ENCODE data around the gene KRT83. TPM values are rescaled to one million over a fixed set of nuclear protein-coding genes. Genes with fewer than 3 reads are reported as not detected.

Gene KRT83
- polyA plus RNA-seq, 3 donors = not detected

DNA sequence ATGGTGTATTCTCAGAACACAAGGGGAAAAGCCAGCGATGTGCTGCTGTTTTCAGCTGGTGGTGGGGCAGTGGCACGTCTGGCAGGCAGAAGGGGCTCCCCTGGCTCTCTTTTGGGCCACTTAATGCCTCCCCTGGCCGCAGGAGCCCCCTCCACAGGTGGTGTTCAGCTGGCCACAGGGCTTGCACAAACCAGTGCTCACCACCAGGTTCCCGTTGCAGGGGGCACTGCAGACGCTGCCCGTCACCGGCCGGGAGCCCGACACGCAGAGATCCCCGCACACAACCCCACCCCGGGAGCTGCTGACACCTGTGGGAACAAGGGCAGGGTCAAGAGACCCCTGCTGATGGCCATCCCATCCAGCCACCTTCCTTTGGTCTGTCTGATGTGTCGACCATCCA, 6.7 kb downstream of the KRT83 start:
- Histone ChIP-seq H4K20me1 (ENCODE audit: insufficient read depth, low read length) (no peaks in the 10 kb centered on the region), H3K27me3 (ENCODE audit: control insufficient read depth in 2 of 2, insufficient read depth in 2 of 2, low read length in 2 of 2) (peaks cover 12 to 32% of the 10 kb centered on the region in 2 donors), H2AFZ (ENCODE audit: insufficient read depth, low read depth, low read length, poor library complexity, severe bottlenecking) (no peak overlapping the region), H3K36me3 (replicated peaks in 1 of 2; ENCODE audit: control insufficient read depth in 1 of 2, insufficient read depth in 2 of 2, low read length in 2 of 2) (no peaks in the 10 kb centered on the region), H3K4me2 (replicated peaks; ENCODE audit: extremely low read depth, low read length, poor library complexity, severe bottlenecking) (no peak overlapping the region), H3K27ac (ENCODE audit: low read depth in 1 of 2, low read length in 2 of 2) (no peak overlapping the region), H3K79me2 (ENCODE audit: insufficient read depth, low read length) (no peaks in the 10 kb centered on the region), H3K9me3 (replicated peaks in 1 of 2; ENCODE audit: control insufficient read depth in 1 of 2, insufficient read depth in 1 of 2, low read length in 2 of 2) (no peaks in the 10 kb centered on the region), H3K4me3 (replicated peaks in 1 of 3; ENCODE audit: low read depth in 2 of 3, low read length in 3 of 3) (no peak overlapping the region), H3K4me1 (ENCODE audit: control insufficient read depth in 1 of 2, insufficient read depth in 2 of 2, low read length in 2 of 2) (no peaks in the 10 kb centered on the region), H3K9ac (ENCODE audit: insufficient read depth, low read length, poor library complexity, severe bottlenecking) (no peak overlapping the region)
- intact Hi-C loops (cut with micrococcal nuclease) = no loop called here
- 86% methylated on average over 12 of the region's 13 CpGs for WGBS (ENCODE audit: insufficient coverage)
- TF ChIP-seq, protein P1, sequence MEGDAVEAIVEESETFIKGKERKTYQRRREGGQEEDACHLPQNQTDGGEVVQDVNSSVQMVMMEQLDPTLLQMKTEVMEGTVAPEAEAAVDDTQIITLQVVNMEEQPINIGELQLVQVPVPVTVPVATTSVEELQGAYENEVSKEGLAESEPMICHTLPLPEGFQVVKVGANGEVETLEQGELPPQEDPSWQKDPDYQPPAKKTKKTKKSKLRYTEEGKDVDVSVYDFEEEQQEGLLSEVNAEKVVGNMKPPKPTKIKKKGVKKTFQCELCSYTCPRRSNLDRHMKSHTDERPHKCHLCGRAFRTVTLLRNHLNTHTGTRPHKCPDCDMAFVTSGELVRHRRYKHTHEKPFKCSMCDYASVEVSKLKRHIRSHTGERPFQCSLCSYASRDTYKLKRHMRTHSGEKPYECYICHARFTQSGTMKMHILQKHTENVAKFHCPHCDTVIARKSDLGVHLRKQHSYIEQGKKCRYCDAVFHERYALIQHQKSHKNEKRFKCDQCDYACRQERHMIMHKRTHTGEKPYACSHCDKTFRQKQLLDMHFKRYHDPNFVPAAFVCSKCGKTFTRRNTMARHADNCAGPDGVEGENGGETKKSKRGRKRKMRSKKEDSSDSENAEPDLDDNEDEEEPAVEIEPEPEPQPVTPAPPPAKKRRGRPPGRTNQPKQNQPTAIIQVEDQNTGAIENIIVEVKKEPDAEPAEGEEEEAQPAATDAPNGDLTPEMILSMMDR (IDR thresholded peaks at IDR 0.05) = no peak
- no peak for DNase-seq
- peaks cover 0 to 1% (median 0%) of the 10 kb centered on the region in 7 donors for H3K9me3 Mint-ChIP-seq
- no peak overlapping the region for H3K4me3 Mint-ChIP-seq
- H3K27me3 Mint-ChIP-seq (ENCODE audit: low read depth in 3 of 3) = peaks cover 34 to 55% (median 41%) of the 10 kb centered on the region in 3 donors
- H3K36me3 Mint-ChIP-seq = no peaks in the 10 kb centered on the region
- no peaks in the 10 kb centered on the region for H3K4me1 Mint-ChIP-seq
- no peak overlapping the region for H3K27ac Mint-ChIP-seq

DNA sequence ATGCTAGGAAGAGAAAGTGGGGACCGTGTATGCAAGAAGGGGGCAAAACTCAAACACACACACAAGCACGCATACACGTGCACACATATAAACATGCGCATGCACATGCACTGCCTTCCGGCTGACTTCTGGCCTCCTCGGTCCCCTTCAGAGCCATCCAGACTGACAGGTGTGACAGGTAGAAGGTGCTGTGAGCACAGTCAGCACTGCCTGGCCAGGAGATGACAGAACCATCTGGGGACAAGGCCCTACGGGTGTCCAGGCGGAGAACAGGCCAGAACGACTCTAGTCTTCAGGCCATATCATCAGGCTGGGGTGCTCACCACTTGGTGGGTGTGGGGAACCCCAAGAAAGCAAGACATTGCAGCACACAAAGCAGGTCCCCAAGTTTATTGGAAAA, 7.3 kb downstream of the KRT83 start:
- no peaks in the 10 kb centered on the region for H3K9me3 ChIP-seq (replicated peaks in 1 of 2; ENCODE audit: control insufficient read depth in 1 of 2, insufficient read depth in 1 of 2, low read length in 2 of 2)
- WGBS (ENCODE audit: insufficient coverage) = 95% methylated on average over 5 of the region's 9 CpGs
- no peak overlapping the region for H2AFZ ChIP-seq (ENCODE audit: insufficient read depth, low read depth, low read length, poor library complexity, severe bottlenecking)
- no peak overlapping the region for H3K4me3 ChIP-seq (replicated peaks in 1 of 3; ENCODE audit: low read depth in 2 of 3, low read length in 3 of 3)
- intact Hi-C loops (cut with micrococcal nuclease) = no loop called here
- TF ChIP-seq, protein P1 (IDR thresholded peaks at IDR 0.05) = no peak
- no peak overlapping the region for H3K9ac ChIP-seq (ENCODE audit: insufficient read depth, low read length, poor library complexity, severe bottlenecking)
- Mint-ChIP-seq H3K36me3 (no peaks in the 10 kb centered on the region), H3K9me3 (peaks cover 0 to 2% (median 0%) of the 10 kb centered on the region in 7 donors), H3K4me1 (peaks cover 1% of the 10 kb centered on the region), H3K27me3 (ENCODE audit: low read depth in 3 of 3) (peaks cover 38 to 55% (median 45%) of the 10 kb centered on the region in 3 donors), H3K4me3 (no peak overlapping the region), H3K27ac (no peak overlapping the region)
- no peak overlapping the region for H3K27ac ChIP-seq (ENCODE audit: low read depth in 1 of 2, low read length in 2 of 2)
- H3K4me1 ChIP-seq (ENCODE audit: control insufficient read depth in 1 of 2, insufficient read depth in 2 of 2, low read length in 2 of 2) = no peaks in the 10 kb centered on the region
- no peaks in the 10 kb centered on the region for H3K36me3 ChIP-seq (replicated peaks in 1 of 2; ENCODE audit: control insufficient read depth in 1 of 2, insufficient read depth in 2 of 2, low read length in 2 of 2)
- no peak for DNase-seq
- no peaks in the 10 kb centered on the region for H3K79me2 ChIP-seq (ENCODE audit: insufficient read depth, low read length)
- H3K27me3 ChIP-seq (ENCODE audit: control insufficient read depth in 2 of 2, insufficient read depth in 2 of 2, low read length in 2 of 2) = peaks cover 18 to 37% of the 10 kb centered on the region in 2 donors
- H4K20me1 ChIP-seq (ENCODE audit: insufficient read depth, low read length) = no peaks in the 10 kb centered on the region
- no peak overlapping the region for H3K4me2 ChIP-seq (replicated peaks; ENCODE audit: extremely low read depth, low read length, poor library complexity, severe bottlenecking)

Measured in CD14-positive monocyte (primary cell).